Stomach (tissue), 4 donors: Measurements from ENCODE around the gene PALLD.

Experiments
- EP300 ChIP-seq: sonication (generic); formaldehyde crosslinking; IDR thresholded peaks from one replicate; pipeline ENCODE4 v1.6.1; 2017; ENCODE audit warnings: antibody characterized with exemption
- POLR2A ChIP-seq, 4 donors: fragments of 450-650 bp; IDR thresholded peaks; one replicate each; pipeline ENCODE4 v1.6.1; 2016; ENCODE audit warnings: antibody characterized with exemption in 4 of 4, control low read depth in 2 of 4, mild to moderate bottlenecking in 1 of 4, moderate library complexity in 1 of 4
- POLR2AphosphoS5 ChIP-seq, 3 donors: sonication (generic); formaldehyde crosslinking; IDR thresholded peaks; one replicate each; pipeline ENCODE4 v1.6.1; 2016; ENCODE audit warnings: antibody characterized with exemption in 3 of 3
- TF ChIP-seq, protein P1 (sequence below), 7 experiments: fragments of 450-650 bp in 4 of 7; fragments of 200-600 bp in 3 of 7; sonication (generic) in 3 of 7; IDR thresholded peaks; one replicate each; pipeline ENCODE4 v1.5.1; 2016 to 2019; ENCODE audit warnings: antibody characterized with exemption in 7 of 7, control low read depth in 2 of 7, mild to moderate bottlenecking in 1 of 7

- TF ChIP-seq, protein P1, sequence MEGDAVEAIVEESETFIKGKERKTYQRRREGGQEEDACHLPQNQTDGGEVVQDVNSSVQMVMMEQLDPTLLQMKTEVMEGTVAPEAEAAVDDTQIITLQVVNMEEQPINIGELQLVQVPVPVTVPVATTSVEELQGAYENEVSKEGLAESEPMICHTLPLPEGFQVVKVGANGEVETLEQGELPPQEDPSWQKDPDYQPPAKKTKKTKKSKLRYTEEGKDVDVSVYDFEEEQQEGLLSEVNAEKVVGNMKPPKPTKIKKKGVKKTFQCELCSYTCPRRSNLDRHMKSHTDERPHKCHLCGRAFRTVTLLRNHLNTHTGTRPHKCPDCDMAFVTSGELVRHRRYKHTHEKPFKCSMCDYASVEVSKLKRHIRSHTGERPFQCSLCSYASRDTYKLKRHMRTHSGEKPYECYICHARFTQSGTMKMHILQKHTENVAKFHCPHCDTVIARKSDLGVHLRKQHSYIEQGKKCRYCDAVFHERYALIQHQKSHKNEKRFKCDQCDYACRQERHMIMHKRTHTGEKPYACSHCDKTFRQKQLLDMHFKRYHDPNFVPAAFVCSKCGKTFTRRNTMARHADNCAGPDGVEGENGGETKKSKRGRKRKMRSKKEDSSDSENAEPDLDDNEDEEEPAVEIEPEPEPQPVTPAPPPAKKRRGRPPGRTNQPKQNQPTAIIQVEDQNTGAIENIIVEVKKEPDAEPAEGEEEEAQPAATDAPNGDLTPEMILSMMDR (IDR thresholded peaks at IDR 0.05) = no peak
- TF ChIP-seq POLR2AphosphoS5 (IDR thresholded peaks at IDR 0.05) (no peak), POLR2A (IDR thresholded peaks at IDR 0.05) (no peak), EP300 (no peak)
These were observed 308.5 kb downstream of the PALLD start for GRCh38 chr4:168805341-168805740.
